EL (cell line): Measurements from ENCODE around the gene ECI1.

ENCODE experiments used
- DNase-seq: peaks from one replicate; pipeline ENCODE4 v3.0.0-alpha.2; 2016

Gene ECI1

DNA sequence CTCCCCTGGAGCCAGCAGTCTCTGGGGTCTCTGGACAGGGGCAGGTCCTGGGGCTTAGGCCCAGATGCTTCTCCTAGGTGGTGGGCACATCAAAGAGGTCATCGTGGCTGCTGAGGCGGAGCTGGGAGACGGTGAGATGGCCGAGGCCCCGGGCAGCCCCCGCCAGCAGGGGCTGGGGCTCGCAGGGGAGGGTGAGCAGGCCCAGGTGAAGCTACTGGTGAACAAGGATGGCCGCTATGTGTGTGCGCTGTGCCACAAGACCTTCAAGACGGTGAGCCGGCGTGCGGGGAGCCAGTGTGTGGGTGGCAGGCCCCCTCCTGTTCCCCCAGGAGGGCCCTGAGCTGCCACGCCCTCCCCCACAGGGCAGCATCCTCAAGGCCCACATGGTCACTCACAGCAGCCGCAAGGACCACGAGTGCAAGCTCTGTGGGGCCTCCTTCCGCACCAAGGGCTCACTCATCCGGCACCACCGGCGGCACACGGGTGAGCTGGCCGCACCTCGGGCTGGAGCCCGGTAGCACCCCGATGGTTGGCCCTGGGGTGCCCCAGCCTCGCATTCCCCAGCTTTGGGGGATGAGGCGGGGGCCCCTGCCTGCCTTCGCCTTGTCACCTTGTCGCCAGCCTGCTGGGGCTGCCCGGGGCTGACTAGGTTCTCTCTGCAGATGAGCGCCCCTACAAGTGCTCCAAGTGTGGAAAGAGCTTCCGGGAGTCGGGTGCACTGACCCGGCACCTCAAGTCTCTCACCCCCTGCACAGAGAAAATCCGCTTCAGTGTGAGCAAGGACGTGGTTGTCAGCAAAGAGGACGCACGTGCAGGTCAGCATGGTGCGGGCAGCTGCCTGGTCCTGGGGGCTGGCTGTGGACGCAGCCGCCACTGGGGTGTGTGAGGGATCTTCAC, 19.0 kb downstream of the ECI1 start:
- no peak for DNase-seq

DNA sequence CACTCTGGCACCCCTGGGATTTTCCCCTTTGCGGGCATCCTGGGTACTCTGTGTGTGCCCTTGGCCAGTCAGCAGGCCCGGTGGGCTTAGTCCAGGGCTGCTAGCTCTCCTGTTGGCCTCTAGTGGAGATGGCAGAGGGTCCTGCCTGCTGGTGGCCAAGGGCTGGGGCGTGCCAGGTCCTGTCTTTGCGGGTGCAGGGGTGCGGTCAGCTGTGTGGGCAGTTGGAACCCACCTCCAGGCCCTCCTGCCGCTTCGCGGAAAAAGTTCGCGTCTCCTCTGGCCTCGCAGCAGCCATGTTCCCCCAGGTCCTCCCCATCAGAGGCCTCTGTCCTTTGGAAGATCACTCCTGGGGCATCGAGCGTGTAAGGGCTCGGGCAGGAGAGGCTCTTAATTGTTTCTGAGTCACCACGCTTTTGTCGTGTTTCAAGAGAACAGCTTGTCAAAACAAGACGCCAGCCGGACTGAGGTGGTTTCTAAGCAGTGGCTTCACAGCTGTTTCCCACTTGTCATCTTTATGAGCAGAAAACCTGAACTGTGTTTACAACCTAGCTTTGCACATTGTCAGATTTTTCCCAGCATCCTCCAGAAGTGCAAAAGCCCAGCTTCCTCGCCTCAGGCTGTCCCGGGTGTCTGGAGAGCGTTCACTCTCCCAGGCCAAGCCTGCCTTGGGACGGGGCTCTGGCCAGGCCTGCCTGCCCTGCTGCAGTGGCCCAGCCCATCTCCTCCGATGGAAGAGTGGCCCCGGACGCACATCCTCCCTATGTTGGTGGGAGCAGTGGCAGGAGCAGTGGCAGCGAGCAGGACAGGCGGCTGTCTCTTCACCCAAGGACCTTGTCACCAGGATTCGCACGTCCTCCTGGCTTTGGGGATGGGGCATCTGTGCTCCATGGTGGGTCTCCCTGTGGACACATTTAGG, 20.1 kb downstream of the ECI1 start:
- DNase-seq: no peak

DNA sequence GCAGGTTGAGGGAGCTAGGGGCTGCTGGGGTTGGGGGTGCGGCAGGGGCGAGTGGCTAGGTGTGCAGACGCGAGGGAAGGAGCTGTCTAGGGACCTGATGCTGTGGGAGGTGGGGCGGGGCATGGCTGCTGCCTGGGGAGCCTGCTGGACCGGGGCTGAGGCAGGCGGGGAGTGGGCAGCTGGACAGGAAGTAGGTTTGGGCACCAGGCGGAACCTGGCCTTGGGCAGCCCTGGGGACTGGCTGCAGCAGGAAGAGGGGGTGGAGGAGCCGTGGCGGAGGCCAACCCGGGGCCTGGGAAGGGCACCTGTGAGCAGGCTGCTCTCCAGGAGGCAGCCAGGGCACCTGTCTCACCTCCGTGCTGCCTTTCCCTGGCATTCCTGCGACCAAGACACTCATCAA, 21.0 kb downstream of the ECI1 start:
- no peak for DNase-seq

DNA sequence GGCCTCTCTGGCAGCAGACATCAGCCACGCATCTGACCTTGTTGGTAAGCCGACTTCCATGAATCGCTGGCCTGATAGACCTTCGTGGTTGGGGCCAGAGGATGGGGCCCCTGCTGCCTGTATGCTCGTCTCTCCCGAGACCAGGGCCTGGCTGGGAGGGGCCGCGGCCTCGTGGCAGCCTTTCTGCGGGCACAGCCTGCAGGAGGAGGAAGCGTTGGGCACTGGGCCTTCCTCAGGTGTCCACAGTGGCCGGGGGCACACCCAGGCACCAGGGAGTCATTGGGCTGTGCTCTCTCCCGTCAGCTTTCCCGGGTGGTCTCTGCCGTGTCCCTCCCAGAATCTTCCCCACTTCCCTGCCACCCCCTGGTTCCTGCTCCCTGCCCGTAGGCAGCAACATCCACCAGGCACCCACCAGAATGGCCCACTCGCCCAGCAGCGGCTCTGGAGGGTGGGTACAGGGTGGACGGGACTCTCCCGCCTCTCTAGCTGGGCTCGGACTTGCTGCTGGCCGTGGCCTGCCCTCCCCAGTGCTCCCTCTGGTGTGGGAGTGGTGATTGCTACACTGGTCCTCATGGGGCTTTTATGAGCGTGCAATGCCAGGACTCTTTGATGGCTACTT, 21.6 kb downstream of the ECI1 start:
- DNase-seq: no peak

DNA sequence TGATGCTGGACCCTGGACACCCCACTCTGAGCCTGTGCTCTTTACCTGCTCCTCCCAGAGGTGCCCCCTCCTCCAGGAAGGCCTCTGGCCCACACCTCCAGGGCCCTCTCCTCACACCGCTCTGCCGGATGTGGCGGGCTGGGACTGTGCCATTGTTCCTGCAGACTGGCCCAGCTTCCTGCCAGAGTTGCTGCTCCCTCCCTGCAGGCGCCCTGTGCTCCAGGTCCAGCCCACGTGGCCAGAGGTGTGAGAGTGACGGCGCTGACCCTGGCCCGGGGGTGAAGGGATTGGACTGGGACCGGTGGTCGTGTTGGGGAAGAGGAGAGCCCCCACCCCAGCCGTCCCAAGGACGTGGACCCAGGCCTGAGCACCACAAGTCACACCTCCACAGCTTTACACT, 22.3 kb downstream of the ECI1 start:
- no peak for DNase-seq

DNA sequence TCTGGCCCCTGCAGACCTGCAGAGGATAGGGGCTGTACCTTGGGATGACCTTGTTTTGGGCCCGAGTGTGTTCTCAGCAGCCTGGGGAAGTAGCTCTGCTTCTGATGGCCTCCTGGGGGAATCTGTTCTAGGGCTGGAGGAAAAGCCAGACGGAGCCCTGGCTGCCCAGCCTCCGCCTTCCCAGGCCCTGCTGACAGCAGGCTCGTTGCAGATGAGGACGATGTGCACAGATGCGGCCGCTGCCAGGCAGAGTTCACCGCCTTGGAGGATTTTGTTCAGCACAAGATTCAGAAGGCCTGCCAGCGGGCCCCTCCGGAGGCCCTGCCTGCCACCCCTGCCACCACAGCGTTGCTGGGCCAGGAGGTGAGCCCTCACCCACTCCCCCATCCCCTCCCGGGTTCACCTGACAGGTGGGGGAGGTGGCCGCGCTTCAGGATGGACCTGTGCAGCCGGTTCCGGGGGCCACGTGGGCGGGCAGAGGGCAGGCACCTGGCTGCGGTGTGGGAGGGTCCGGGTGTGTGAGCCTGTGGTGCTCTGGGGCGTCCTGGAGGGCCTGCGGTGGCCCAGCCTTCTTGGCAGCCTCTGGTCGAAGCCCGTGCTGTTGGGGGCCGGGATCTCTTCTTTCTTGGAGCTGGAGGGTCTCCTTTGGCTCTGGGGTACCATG, 23.1 kb downstream of the ECI1 start:
- no peak for DNase-seq

DNA sequence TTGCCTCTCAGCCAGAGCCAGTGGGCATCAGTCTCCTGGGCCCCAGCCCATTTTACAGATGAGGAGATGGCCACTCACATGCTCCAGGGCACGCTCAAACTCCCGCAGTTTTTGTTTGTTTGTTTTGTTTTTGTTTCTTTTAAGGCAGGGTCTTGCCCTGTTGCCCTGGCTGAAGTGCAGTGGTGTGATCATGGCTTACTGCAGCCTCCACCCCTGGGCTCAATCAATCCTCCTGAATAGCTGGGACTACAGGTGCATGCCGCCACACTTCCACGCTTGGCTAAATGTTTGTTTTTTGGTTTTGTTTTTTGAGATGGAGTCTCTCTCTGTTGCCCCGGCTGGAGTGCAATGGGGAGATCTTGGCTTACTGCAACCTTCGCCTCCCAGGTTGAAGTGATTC, 24.5 kb downstream of the ECI1 start:
- DNase-seq: no peak

DNA sequence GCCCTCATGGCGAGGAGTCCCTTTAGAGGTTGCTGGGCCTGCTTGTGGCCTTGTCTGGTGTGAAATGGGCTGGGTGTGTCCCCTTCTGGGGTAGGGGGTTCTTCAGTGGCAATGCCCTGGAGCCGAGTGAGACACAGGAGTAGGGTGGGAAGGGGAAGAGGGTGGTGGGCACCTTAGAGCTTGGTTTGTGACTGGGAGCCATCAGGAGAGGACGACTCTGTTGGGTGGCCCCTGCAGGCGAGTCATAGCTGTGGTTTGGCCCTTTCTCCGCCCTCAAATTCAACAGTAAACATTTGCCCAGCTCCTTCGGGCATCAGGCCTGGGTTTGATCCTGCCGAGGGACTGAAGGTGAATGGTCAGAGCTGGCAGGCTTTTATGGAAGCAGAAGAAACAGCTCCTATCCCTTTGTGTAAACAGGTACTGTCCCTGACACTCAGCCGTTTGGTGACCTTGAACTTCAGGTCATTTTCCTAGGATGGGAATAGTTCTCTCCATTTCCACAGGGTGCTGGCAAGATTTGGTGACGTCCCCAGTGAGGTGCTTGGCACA, 25.1 kb downstream of the ECI1 start:
- peak; percentile 52 for DNase-seq

DNA sequence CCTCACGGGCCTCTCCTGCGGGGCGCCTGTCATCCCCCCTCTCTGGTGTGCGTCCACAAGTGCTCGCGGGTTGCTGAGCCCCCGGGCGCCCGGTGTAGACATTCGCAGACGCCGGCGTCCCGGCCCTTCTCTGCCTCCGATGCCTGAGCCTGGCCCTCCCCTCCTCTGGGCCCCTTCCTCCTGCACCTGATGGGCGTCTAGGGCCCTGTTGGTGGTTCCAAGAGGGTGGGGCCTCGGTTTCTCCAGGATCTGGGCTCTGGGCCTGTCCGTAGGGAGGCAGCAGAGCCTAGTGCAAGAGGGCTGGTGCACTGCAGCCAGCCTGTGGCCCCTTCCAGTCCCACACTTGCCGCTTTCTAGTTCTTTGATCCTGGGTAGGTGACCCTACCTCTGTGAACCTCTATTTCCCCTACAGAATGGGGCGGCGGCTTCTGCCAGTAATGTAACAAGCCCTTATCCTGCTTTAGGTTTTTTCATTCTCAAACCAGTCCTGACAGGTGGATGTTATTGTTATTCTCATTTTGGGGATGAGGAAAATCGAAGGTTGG, 27.4 kb downstream of the ECI1 start:
- peak; percentile 52 for DNase-seq

DNA sequence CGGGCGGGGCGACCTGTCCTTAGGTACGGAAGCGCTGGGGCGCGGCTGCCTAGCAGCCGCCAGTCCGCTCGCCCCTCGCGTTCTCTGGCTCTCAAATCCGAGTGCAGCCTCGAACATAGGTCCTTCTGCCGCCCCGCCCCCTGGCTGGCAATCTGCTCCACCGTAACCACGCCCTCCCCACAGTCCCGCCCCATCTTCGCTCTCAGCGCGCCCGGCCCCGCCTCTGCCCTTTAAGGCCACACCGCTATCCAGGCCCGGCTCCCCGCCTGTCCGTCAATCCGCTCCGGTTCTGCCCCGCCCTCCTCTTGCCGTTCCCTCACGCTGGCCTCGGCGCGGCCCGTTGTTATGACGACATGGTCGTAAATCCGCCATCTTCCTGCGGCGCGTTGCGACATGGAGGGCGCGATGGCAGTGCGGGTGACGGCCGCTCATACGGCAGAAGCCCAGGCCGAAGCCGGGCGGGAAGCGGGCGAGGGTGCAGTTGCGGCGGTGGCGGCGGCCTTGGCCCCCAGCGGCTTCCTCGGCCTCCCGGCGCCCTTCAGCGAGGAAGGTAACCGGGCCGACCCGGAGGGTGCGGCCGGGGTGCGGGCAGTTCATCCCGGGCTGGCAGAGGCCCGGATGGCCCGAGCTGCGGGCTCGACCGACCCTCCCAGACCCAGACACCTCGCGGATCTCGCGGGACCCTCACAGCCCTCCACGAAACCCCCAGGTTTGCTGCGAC, 28.0 kb downstream of the ECI1 start, which contains the start of gene E4F1:
TSS of gene E4F1 (plus strand) at position 371 of the 721 bp plus-strand sequence. CDS start at position 394, 23 bp downstream.
- DNase-seq: peak; percentile 99

DNA sequence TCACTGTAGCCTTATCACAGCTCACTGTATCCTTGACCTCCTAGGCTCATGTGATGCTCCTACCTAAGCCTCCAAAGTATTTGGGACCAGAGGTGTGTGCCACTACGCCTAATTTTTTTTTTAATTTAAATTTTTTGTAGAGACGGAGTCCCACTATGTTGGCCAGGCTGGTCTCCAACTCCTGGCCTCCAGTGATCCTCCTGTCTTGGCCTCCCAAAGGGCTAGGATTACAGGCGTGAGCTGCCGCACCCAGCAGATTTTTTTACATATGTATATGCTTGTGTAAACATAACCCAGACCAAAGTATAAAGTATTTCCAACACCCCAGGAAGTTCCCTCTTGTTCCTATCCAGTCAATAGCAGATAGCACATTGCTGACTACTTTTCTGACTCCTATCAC, 35.1 kb downstream of the ECI1 start:
- DNase-seq: no peak

DNA sequence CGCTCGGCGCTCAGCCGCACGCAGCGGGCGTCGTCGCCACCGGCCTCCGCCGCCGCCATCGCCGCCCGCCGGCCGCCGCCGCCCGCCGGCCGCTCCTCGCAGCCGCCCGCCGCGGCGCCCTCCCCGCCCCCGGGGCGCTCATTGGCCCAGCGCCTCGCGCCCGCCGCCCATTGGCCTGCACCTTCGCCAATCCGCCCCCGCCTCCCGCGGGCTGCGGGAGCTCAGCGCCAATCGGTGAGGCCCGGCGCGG, 36.7 kb downstream of the ECI1 start, which contains the start of gene PGP:
TSS of gene PGP (minus strand) at position 122 of the 250 bp plus-strand sequence. CDS start at position 59, 63 bp downstream.
- no peak for DNase-seq

DNA sequence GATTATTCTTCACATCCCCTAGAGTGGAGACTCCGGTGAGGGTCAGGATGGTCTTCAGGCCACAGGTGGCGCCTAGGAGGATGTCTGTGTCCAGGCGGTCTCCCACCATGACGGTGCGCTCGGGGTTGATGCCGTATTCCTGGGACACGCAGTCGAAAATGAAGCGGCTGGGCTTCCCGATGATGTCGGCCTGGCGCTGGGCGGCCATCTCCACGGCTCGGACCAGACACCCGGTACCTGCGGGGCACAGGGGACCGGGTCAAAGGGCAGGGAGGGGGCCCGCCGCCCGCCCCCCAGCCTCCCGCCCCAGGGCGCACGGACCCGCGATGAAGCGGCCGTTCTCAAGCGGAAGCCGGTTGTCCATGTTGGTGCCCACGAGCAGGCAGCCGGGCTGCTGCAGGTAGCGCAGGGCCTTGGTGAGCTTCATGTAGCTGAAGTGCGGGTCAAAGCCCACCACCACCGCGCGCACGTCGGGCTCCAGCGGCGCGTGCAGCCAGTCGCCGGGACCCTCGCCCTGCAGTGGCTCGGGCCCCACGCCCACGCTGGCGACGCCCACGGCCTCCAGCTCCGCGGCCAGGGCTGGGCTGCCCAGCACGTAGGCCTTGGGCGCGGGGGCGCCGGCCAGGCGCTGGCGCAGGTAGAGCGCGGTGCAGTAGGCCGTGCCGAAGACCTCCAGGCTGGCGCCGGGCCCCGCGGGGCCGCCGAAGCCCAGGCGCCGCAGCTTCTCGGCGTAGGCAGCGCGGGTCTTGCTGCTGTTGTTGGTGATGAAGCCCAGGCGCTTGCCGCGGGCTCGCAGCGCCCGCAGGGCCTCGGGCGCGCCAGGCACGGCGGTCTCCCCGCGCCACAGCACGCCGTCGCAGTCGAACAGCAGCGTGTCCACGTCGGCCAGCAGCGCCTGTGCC, 37.3 kb downstream of the ECI1 start:
- peak; percentile 31 for DNase-seq

DNA sequence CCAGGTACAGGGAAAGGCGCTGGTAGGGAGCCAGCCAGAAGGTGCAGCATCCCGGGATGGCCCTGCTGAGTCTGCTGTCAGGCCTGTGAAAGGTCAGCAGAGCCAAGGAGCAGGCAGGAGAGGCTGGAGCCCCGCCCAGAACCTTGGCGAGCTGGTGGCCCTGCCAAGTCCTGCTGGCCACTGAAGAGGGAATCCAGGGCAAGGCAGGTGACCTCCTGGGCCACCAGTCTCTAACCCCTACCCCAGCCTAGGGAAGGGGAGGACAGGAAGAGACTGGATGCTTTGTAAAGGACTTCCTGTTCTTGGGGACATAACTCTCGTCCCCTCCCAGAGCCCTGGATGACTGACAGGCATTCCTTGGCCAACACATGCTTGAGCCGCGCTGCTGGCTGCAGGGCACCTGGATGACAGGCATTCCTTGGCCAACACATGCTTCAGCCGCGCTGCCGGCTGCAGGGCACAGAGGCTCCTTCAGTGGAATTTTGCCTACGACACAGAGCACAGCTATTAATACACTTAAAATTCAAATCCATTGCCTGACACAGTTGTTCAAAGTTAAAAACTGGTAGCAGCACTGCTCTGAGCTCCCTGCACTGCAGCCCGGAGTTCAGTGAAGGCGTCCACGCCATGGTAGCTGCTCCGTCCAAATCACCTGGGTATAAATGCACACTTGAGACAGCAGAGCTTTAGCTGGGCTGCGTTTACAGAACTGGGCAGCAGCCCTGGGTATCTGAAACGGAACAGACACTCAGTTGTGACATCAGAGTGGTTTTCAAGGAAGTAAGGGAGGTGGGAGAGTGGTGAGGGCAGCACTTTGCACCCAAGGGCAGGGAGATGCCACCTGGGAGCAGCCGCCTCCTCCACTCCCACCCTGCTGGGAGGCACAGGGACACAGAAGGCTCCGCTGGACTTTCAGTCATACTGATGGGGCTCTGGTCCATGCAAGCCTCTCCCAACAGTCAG, 38.7 kb downstream of the ECI1 start:
- DNase-seq: no peak

DNA sequence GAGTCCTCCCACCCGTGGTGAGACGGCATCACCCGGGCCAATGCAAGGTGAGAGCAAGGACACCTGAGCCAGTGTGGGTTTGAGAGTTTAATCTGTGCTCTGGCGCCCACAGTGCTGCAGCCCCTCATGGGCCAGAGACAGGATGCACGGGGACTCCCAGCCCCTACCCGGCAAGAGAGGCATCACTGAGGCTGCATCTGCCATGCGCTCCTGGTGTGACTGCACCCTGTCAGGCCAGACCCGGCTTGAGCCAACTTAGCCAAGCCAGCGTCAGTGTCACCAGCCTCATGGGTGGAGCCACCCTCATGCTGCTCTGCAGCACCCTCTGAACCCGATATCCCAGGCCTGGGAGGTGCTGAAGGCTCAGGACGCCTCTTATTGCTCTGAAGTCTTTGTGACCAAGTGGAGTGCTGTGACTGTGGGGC, 39.5 kb downstream of the ECI1 start:
- no peak for DNase-seq

DNA sequence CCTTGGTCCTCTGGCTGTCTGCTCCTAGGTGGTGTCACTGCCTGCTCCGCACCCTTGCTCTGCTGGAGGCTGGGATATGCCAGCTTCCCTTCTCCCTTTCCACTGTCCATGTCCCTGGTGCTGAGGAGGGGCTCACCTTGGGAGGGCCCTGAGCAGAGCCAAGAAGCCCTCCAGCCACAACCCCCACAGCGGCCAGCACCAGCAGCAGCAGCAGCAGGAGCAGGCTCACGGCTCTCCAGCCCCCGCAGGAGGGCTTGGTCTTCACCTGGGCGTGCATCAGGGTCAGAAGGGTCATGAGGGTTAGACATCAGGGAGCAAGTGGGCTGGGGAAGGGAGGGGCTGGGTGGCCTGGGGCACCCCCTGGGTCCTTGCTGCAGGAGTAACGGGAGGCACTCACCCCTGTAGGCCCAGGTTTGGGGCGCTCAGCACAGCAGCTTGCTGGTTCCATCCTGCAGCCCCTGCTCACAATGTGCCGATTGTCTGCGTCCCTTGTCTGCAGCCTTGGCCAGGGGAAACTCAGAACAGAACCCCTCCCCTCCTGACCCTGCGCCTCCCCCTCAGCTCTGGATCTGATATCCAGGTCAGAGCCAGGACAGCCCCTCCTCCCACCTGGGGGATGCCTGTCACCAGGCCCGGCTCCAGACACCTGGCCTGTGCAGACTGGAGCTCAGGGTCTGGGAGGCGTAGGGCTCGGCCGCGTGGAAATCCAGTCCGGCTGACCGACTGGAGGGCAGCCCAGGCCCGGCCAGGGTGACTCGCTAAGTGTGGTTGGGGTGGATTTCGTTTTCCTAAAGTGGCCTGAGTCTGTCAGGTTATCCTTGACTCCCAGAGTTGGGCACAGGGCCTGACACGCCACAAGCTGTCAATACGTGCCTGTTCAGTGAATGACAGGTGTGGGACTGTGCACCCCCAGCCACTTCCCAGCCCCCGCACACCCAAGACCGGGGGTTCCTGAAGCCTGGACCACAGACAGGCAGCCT, 40.7 kb downstream of the ECI1 start, which contains the start of gene BRICD5:
TSS of gene BRICD5 (minus strand) at position 478 of the 980 bp plus-strand sequence. CDS start at position 448, 30 bp downstream.
- DNase-seq: no peak

DNA sequence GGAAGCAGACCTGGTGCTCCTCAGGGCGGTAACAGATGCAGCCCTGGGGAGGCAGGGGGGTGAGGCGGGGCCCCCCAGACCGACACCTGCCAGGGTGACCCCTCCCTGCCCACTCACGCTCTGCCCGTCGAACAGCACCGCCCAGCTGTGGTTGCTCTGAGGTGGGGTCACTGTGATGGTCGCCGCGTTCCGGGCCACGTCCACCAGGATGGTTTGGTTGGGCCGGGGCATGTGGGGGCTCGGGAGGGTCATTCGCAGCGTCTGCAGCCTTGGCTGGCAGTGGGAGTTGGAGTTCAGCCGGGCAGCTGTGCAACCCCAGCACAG, 41.4 kb downstream of the ECI1 start:
- DNase-seq: no peak
